ENCODE measurements around the gene NIPBL.
"Not testable (repeated sequence)": the region's sequence is repeated elsewhere in the genome, so short reads cannot be mapped to it uniquely, and the experiment has no call there.

NIPBL gene

DNA sequence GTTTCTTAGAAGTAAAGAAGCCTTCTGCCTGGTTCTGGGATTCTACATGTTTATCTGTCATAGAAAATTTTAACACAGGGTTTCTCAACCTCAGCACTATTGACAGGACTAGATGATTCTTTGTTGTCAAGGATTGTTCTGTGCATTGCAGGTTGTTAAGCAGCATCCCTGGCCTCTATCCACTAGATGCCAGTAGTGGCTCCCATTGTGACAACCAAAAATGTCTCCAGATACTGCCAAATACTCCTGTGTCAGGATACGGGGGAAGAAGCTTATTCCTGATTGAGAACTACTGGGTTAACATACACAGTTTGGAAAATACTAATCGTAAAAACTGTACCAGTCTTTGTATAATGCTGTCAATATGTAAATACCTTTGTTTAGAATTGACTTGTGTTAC, 167.1 kb downstream of the NIPBL start:
- DNase-seq = no peak

DNA sequence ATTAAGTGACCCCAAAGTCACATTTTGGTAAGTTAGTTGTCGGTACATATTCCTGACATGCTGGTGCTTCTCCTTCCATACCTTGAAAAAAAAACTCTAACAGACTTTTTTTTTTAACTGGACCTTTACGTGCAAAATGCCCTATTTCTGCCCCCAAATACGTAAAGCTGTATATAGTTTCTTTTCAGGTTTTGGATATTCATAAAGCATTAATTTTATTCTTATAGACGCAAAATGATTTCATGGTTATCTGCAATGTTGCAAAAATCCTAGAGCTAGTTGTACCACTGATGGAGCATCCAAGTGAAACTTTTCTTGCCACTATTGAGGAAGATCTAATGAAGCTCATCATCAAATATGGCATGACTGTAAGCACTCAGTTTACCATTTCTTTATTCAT, 167.6 kb downstream of the NIPBL start:
- no peak for DNase-seq

- DNase-seq = no peak
Observed at GRCh38 chr5:37045703-37046102, 169.1 kb downstream of the NIPBL start.

GRCh38 chr5:37047947-37048346, 171.4 kb downstream of the NIPBL start:
- no peak for DNase-seq

GRCh38 chr5:37054391-37054790, 177.8 kb downstream of the NIPBL start:
- no peak for DNase-seq

DNA sequence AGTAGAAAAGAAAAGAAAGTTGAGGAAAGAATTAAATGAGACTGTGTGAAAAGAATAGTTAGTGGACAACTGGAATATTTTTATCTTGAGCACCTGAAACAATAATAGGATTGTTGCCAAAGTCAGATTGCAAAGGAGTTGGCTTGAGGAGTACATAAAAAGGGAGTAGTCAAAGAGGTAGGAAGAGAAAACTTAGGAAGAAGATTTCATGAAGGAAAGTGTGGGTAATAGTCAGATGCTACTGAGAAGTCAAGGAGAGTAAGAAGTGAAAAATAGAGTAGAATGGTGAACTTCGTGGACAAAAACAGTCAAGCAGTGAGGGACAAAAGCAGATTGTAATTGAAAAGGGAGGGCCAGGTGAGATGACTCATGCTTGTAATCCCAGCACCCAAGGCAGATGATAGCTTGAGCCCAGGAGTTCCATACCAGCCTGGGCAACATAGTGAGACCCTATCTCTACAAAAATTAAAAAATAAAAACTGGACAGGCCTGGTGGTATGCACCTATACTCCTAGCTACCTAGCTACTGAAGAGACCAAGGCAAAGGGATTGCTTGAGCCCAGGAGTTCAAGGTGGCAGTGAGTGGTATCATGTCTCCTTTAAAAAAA, 178.9 kb downstream of the NIPBL start:
- no peak for DNase-seq

- DNase-seq = no peak
Observed at GRCh38 chr5:37056762-37057161, 180.2 kb downstream of the NIPBL start.

DNA sequence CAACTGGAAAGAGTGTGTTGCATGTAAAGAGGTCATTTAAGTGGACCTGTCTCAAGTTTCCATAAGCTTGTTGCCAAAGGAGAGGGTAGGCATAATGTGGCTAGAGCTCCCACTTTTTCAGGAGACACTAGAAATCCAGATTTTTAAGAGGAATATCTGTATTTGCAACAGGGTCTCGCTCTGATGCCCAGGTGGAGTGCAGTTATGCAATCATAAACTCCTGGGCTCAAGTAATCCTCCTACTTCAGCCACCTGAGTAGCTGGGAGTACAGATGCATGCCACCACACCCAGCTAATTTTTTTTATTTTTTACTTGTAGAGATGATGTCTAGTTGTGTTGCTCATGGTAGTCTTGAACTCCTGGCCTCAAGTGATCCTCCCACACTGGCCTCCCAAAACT, 183.5 kb downstream of the NIPBL start:
- no peak for DNase-seq

DNA sequence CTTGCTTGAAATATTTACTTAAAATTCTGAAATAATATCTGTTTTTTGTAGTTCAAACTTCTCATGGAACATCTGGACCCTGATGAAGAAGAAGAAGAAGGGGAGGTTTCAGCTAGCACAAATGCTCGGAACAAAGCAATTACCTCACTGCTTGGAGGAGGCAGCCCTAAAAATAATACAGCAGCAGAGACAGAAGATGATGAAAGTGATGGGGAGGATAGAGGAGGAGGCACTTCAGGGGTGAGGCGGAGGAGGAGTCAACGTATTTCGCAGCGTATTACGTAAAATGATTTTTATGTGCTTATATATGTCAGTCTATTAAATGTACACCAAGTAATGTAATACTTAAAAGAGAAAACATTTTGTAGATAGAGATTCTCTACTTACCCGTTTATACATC, 187.2 kb downstream of the NIPBL start:
- no peak for DNase-seq

GRCh38 chr5:37064442-37064841, 187.9 kb downstream of the NIPBL start:
- DNase-seq = no peak

DNA sequence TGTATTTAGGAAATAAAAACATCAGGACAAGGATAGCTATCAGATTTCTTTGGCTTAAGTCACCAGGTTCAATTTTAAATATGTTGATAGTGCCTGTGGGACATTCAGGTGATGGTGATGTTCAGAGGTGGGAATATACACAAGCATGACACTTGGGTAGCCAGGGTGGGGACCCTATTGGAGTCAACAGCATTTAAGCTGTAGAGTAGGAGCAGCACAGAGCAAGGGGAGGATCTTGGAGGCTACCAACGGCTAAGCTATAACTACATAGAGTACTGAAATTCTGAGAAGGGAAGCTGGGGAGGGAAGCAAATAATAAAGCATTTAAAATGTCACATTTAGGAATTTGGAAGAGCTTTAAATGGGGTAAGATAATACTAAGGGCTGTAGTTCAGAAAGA, 194.9 kb downstream of the NIPBL start:
- DNase-seq = no peak

- DNase-seq = no peak
Observed at GRCh38 chr5:37071901-37072581, 195.5 kb downstream of the NIPBL start.

DNA sequence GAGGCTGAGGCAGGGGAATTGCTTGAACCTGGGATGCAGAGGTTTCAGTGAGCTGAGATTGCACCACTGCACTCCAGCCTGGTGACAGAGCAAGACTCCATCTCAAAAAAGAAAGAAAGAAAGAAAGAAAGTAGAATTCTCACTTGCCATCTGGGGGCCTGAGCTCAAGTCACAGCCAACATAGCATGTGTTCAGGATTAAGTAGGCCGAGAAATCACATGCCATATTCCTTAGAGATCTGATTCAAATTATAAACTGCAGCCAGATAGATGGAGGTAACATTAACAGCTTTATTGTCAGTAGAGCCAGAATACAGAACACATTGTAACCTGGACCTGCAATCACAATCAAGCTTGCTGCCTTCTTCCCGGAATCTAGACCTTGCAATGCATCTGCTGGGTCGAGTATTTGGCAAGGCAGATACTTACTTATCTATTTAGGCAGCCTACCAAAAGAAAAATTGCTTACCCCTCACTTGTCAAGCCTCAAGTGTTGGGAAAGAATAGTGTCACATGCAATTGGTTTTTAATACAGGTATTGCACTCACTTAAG, 198.9 kb downstream of the NIPBL start:
- DNase-seq = no peak

DNA sequence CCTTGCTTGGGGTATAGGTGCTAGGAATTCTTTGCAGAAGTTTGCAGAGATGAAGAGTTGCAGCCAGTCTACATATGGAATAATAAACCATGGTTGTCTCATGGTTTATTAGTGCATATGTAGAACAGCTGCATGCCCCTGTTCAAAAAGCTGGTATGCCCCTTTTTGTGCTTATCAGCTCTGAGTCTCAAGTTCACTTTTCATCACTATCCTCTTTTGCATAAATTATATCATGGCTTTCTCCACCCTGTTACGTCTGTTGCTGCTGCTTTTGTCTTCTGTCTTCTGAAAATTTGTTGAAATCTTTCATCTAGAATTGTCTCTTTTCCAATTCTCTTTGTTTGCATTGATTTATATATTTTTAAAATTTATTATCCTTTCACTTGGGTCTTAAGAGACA, 200.6 kb downstream of the NIPBL start:
- DNase-seq = no peak

DNA sequence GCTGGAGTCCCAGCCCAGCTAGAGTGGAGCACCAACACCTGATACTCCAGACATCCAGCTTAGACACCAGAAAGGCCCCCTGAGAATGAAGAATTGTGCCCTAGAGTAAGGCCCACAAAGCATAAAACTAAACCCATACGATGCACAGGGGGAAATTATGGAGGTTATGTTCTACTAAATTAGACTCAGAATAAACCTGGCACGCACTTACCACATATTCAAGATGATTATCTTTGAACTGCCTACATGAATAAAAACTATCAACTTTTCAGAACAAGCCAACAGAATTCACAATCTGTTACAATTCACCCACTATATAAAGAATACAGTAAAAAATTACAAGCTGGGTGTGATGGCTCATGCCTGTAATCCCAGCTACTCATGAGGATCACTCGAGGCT, 204.1 kb downstream of the NIPBL start:
- DNase-seq = no peak

DNA sequence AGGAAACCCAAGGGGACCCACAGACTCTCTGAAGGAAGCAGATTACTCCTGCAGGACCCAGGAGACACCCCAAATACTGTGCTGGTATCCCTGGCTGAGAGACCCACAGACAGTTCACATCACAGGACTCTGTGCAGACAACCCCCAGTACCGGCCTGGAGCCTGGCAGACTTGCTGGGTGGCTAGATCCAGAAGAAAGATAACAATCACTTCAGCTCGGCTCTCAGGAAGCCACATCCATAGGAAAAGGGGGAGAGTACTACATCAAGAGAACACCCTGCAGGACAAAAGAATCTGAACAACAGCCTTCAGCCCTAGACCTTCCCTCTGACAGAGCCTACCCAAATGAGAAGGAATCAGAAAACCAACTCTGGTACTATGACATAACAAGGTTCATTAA, 206.4 kb downstream of the NIPBL start:
- DNase-seq = not testable (repeated sequence)

GRCh38 chr5:37086026-37086425, 209.5 kb downstream of the NIPBL start:
- DNase-seq = not testable (repeated sequence)

GRCh38 chr5:37086466-37087173, 210.1 kb downstream of the NIPBL start:
- DNase-seq = no peak

- no peak for DNase-seq
Observed at GRCh38 chr5:37088009-37088408, 211.4 kb downstream of the NIPBL start.

DNA sequence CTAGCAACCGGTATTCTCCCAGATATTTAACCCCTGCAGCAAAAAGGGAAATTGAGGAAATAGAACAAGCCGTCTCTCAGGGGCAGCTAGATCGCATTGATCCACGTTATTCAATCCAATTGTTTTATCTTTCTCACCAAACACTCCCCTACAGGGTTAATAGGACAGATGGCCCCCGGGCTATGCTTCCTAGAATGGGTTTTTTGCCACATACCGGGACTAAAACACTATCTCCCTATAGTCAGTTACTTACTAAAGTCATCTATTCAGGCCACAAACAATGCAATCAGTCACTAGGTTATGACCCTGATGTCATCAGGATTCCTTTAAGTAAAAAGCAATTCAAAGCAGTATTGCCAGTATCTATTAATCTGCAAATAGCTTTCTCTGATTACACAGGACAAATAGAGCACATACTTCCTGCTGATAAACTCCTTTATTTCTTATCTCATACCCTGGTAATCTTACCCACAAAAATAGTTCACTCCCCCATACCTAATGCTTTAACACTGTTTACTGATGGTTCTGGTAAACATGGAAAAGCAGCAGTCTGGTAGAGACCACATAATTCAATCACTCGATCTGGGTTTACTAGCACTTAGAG, 213.7 kb downstream of the NIPBL start:
- DNase-seq = no peak

- DNase-seq = no peak
Observed at GRCh38 chr5:37090781-37091180, 214.2 kb downstream of the NIPBL start.

GRCh38 chr5:37093795-37094194, 217.2 kb downstream of the NIPBL start:
- not testable (repeated sequence) for DNase-seq

- DNase-seq = not testable (repeated sequence)
Observed at GRCh38 chr5:37099267-37099666, 222.7 kb downstream of the NIPBL start.

- no peak for DNase-seq
Observed at GRCh38 chr5:37103302-37103701, 226.7 kb downstream of the NIPBL start.

Data from bone marrow (tissue), 2 donors.